ENCODE data around the gene SMKR1.
A peak's percentile ranks its signal among the peaks of the same experiment; 100 is the strongest.
"Not testable (repeated sequence)": the region's sequence is repeated elsewhere in the genome, so short reads cannot be mapped to it uniquely, and the experiment has no call there.

Gene SMKR1

GRCh38 chr7:129469930-129470329 lies 32.4 kb upstream of the SMKR1 start:
- Mint-ChIP-seq H3K9me3 (no peaks in the 10 kb centered on the region), H3K36me3 (ENCODE audit: low read depth) (peaks cover 21% of the 10 kb centered on the region), H3K4me3 (no peak overlapping the region), H3K4me1 (ENCODE audit: low read depth) (peaks cover 22% of the 10 kb centered on the region), H3K27ac (peak overlapping the region; percentile 47), H3K27me3 (no peaks in the 10 kb centered on the region)
- no peak for DNase-seq

- H3K36me3 Mint-ChIP-seq (ENCODE audit: low read depth): peaks cover 25% of the 10 kb centered on the region
- H3K27ac Mint-ChIP-seq: peak overlapping the region; percentile 85
- DNase-seq: no peak
- peaks cover 22% of the 10 kb centered on the region for H3K4me1 Mint-ChIP-seq (ENCODE audit: low read depth)
- no peaks in the 10 kb centered on the region for H3K27me3 Mint-ChIP-seq
- H3K9me3 Mint-ChIP-seq: no peaks in the 10 kb centered on the region
- H3K4me3 Mint-ChIP-seq: no peak overlapping the region
These were observed 31.9 kb upstream of the SMKR1 start for GRCh38 chr7:129470411-129470810.

DNA sequence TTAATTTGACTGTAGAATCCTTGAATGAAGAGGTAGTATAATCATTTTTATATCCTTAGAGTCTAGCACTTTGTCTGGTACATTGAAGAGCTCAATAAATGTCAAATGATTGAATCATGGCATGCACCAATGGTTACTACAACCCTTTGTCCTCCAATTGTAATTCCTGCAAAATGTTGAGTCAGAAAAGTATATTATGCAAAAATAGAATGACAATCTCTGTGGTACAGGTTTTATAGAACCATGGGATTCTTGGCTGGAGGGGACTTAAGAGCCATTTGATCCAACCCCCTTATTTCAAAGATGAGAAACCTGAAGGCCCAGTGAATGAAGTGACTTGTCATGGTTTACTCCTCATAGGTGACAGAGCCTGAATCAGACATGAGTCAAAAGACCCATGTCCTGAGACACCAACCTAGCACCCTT lies 30.9 kb upstream of the SMKR1 start:
- no peak for DNase-seq
- Mint-ChIP-seq H3K9me3 (no peaks in the 10 kb centered on the region), H3K27ac (peak overlapping the region; percentile 85), H3K27me3 (no peaks in the 10 kb centered on the region), H3K36me3 (ENCODE audit: low read depth) (peaks cover 31% of the 10 kb centered on the region), H3K4me3 (no peak overlapping the region), H3K4me1 (ENCODE audit: low read depth) (peaks cover 22% of the 10 kb centered on the region)

- H3K27ac Mint-ChIP-seq, H3K9me3 Mint-ChIP-seq, DNase-seq, H3K4me3 Mint-ChIP-seq, H3K27me3 Mint-ChIP-seq: not testable (repeated sequence)
- H3K36me3 Mint-ChIP-seq (ENCODE audit: low read depth): peaks cover 70% of the 10 kb centered on the region
- peaks cover 13% of the 10 kb centered on the region for H3K4me1 Mint-ChIP-seq (ENCODE audit: low read depth)
These were observed 26.4 kb upstream of the SMKR1 start for GRCh38 chr7:129475931-129476330.

DNA sequence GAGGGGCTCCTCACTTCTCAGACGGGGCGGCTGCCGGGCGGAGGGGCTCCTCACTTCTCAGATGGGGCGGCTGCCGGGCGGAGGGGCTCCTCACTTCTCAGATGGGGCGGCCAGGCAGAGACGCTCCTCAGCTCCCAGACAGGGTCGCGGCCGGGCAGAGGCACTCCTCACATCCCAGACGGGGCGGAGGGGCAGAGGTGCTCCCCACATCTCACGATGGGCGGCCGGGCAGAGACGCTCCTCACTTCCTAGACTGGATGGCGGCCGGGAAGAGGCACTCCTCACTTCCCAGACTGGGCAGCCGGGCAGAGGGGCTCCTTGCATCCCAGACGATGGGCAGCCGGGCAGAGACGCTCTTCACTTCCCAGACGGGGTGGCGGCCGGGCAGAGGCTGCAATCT lies 25.9 kb upstream of the SMKR1 start:
- H3K9me3 Mint-ChIP-seq: not testable (repeated sequence)
- H3K36me3 Mint-ChIP-seq (ENCODE audit: low read depth): peaks cover 72% of the 10 kb centered on the region

DNA sequence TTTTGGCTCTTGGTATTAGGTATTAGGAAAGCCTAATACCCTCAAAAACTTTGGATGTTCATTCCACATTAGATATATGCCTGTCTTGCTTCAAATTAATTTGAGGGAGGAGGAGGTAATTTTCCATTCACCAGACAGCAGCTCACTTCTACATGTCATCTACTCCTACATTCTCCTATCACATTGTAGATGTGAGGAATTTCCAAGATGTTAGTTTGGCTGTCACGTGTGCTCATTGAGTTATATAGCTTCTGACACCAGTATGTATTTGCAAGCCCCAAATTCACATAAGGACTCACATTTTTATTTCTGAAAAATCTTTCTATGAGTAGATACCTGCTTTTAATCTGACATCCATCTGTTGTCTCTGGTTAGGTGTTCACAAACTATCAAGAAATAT lies 22.5 kb upstream of the SMKR1 start:
- Mint-ChIP-seq H3K36me3 (ENCODE audit: low read depth) (peaks cover 84% of the 10 kb centered on the region), H3K4me3 (no peak overlapping the region)

More for the DNA sequence above, 25.9 kb upstream of the SMKR1 start:
- not testable (repeated sequence) for H3K4me1 Mint-ChIP-seq (ENCODE audit: low read depth); H3K27ac Mint-ChIP-seq; H3K4me3 Mint-ChIP-seq; H3K27me3 Mint-ChIP-seq; DNase-seq

DNA sequence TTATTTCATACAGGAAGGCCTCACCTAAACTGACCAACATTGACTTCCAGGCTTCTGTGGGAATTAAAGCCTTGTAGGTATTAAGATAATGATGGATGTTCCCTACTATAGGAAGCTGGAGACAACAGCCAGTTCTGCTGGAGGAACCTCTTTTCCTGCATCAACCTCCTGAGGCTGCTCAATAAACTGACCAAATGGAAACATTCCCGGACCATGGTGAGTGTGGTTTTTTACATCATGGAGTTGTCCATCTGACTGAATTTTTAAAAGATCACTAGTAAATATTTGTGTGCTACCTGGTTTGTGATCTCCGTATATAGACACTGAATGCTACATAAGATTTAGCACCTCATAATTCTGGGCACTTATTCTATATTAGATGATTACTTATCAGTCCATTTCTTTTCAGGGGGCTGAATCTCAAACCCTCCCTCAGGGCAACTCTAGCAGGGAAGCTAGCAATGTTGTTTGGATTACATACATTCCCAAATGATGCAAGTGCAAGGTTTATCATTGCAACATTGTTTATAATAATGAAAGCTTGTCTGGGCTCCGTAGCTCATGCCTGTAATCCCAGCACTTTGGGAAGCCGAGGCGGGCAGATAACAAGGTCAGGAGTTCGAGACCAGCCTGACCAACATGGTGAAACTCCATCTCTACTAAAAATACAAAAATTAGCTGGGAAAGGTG lies 21.5 kb upstream of the SMKR1 start:
- H3K27me3 Mint-ChIP-seq: no peaks in the 10 kb centered on the region
- no peaks in the 10 kb centered on the region for H3K4me1 Mint-ChIP-seq (ENCODE audit: low read depth)
- no peak overlapping the region for H3K4me3 Mint-ChIP-seq
- H3K36me3 Mint-ChIP-seq (ENCODE audit: low read depth): peaks cover 85% of the 10 kb centered on the region
- H3K9me3 Mint-ChIP-seq: no peaks in the 10 kb centered on the region
- no peak for DNase-seq
- H3K27ac Mint-ChIP-seq: no peak overlapping the region

More for the DNA sequence above, 22.5 kb upstream of the SMKR1 start:
- no peaks in the 10 kb centered on the region for H3K27me3 Mint-ChIP-seq
- no peaks in the 10 kb centered on the region for H3K9me3 Mint-ChIP-seq
- DNase-seq: no peak
- H3K27ac Mint-ChIP-seq: no peak overlapping the region
- no peaks in the 10 kb centered on the region for H3K4me1 Mint-ChIP-seq (ENCODE audit: low read depth)

GRCh38 chr7:129481376-129481775 lies 21.0 kb upstream of the SMKR1 start:
- not testable (repeated sequence) for DNase-seq; H3K27me3 Mint-ChIP-seq; H3K4me3 Mint-ChIP-seq; H3K27ac Mint-ChIP-seq; H3K4me1 Mint-ChIP-seq (ENCODE audit: low read depth); H3K9me3 Mint-ChIP-seq
- H3K36me3 Mint-ChIP-seq (ENCODE audit: low read depth): peaks cover 88% of the 10 kb centered on the region

GRCh38 chr7:129482781-129483180 lies 19.6 kb upstream of the SMKR1 start:
- Mint-ChIP-seq H3K27me3 (no peaks in the 10 kb centered on the region), H3K27ac (no peak overlapping the region), H3K4me3 (no peak overlapping the region), H3K36me3 (ENCODE audit: low read depth) (peaks cover 89% of the 10 kb centered on the region), H3K4me1 (ENCODE audit: low read depth) (no peaks in the 10 kb centered on the region), H3K9me3 (no peaks in the 10 kb centered on the region)
- DNase-seq: no peak

GRCh38 chr7:129489491-129489890 lies 12.8 kb upstream of the SMKR1 start:
- no peaks in the 10 kb centered on the region for H3K9me3 Mint-ChIP-seq
- no peak overlapping the region for H3K4me3 Mint-ChIP-seq
- H3K4me1 Mint-ChIP-seq (ENCODE audit: low read depth): peaks cover 16% of the 10 kb centered on the region
- peaks cover 55% of the 10 kb centered on the region for H3K36me3 Mint-ChIP-seq (ENCODE audit: low read depth)
- no peak overlapping the region for H3K27ac Mint-ChIP-seq
- DNase-seq: no peak
- H3K27me3 Mint-ChIP-seq: no peaks in the 10 kb centered on the region

DNA sequence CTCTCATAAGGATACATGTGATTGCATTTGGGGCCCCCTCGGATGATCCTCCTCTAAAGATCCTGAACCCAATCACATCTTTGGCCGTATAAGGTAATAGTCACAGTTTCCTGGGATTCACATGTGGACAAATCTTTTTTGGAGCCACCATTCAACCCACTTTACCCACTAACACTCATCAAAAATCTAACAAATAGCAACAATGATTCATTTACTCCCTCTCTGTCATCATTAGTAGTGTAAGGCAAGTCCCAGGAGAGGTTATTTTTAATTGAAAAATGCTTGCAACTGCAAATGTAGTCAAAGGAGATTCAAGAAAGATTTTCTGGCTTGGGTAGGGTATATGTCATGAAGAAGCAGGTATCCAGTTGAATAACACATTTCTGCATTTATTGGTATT lies 9.9 kb upstream of the SMKR1 start:
- H3K27ac Mint-ChIP-seq: no peak overlapping the region
- H3K4me3 Mint-ChIP-seq: no peak overlapping the region
- no peaks in the 10 kb centered on the region for H3K27me3 Mint-ChIP-seq
- H3K9me3 Mint-ChIP-seq: no peaks in the 10 kb centered on the region
- peaks cover 29% of the 10 kb centered on the region for H3K36me3 Mint-ChIP-seq (ENCODE audit: low read depth)
- DNase-seq: no peak
- H3K4me1 Mint-ChIP-seq (ENCODE audit: low read depth): peaks cover 23% of the 10 kb centered on the region

GRCh38 chr7:129493555-129493954 lies 8.8 kb upstream of the SMKR1 start:
- Mint-ChIP-seq H3K4me3 (no peak overlapping the region), H3K9me3 (no peaks in the 10 kb centered on the region), H3K27ac (no peak overlapping the region), H3K4me1 (ENCODE audit: low read depth) (peaks cover 23% of the 10 kb centered on the region), H3K36me3 (ENCODE audit: low read depth) (peaks cover 18% of the 10 kb centered on the region), H3K27me3 (no peaks in the 10 kb centered on the region)
- no peak for DNase-seq

DNA sequence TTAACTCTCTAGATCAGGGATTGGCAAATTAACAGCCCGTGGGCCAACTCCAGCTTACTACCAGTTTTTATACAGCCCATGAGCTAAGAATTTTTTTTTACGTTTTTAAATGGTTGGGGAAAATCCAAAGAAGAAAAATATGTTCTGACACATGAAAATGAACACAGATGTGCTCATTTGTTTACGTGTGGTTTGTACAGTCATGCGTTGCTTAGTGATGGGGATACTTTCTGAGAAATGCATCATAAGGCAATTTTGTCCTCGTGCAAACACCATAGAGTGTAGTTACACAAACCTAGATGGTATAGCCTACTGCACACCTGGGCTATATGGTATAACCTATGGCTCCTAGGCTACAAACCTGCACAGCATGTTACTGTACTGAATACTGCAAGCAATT lies 8.3 kb upstream of the SMKR1 start:
- Mint-ChIP-seq H3K9me3 (no peaks in the 10 kb centered on the region), H3K27ac (no peak overlapping the region), H3K36me3 (ENCODE audit: low read depth) (peaks cover 14% of the 10 kb centered on the region), H3K4me3 (no peak overlapping the region), H3K27me3 (no peaks in the 10 kb centered on the region), H3K4me1 (ENCODE audit: low read depth) (peaks cover 23% of the 10 kb centered on the region)
- no peak for DNase-seq

DNA sequence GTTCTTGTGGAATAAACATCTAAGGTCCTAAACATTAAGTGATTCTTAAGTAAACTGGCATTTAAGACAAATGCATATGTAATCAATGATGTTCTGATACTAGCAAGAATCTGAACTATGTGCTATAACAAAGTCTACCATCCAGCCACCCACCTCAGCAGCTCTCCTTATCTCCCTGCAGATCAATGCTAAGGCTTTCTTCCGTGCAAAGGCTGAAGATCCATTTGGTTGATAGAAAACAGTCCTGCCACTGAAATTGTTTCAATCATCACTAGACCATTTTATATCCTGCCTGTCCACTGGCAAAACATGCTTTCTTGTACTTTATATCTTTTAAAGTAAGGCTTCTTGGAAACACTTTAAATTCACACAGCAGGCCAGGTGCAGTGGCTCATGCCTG lies 6.3 kb upstream of the SMKR1 start:
- no peaks in the 10 kb centered on the region for H3K9me3 Mint-ChIP-seq
- H3K4me3 Mint-ChIP-seq: no peak overlapping the region
- H3K4me1 Mint-ChIP-seq (ENCODE audit: low read depth): peaks cover 23% of the 10 kb centered on the region
- peak overlapping the region; percentile 0 for H3K27ac Mint-ChIP-seq
- no peak for DNase-seq
- no peaks in the 10 kb centered on the region for H3K27me3 Mint-ChIP-seq
- peaks cover 5% of the 10 kb centered on the region for H3K36me3 Mint-ChIP-seq (ENCODE audit: low read depth)

GRCh38 chr7:129496653-129497052 lies 5.7 kb upstream of the SMKR1 start:
- Mint-ChIP-seq H3K9me3 (no peaks in the 10 kb centered on the region), H3K36me3 (ENCODE audit: low read depth) (peaks cover 4% of the 10 kb centered on the region), H3K27me3 (no peaks in the 10 kb centered on the region), H3K27ac (no peak overlapping the region), H3K4me3 (no peak overlapping the region), H3K4me1 (ENCODE audit: low read depth) (peaks cover 27% of the 10 kb centered on the region)
- DNase-seq: no peak

DNA sequence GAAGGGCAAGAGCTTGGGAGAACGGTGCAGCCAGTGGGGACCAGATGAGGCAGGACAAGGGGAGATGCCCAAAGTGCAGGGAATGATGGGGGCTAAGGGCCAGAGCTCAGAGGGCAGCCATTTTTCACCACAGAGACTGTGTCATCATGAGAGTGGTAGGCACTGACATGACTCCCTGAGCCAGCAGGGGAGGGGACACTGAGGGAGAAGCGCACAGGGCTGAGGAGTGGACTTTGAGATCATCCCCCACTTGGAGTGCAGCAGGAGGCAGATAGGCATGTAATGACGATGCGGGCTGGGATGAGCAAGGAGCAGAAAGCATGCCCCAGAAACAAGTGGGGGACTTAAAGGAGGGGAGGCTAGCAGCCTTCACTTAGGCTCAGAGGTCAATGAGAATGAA lies 5.2 kb upstream of the SMKR1 start:
- H3K9me3 Mint-ChIP-seq: no peaks in the 10 kb centered on the region
- no peak overlapping the region for H3K27ac Mint-ChIP-seq
- peaks cover 30% of the 10 kb centered on the region for H3K4me1 Mint-ChIP-seq (ENCODE audit: low read depth)
- H3K36me3 Mint-ChIP-seq (ENCODE audit: low read depth): peaks cover 3% of the 10 kb centered on the region
- no peak for DNase-seq
- H3K27me3 Mint-ChIP-seq: no peaks in the 10 kb centered on the region
- H3K4me3 Mint-ChIP-seq: no peak overlapping the region

Data from activated T-cell treated with anti-CD3 and anti-CD28 coated beads, Interleukin-2, amount 50 U/mL, for 24 hours (primary cell).